ENCODE data around the gene TOX2. TPM values are rescaled to one million over a fixed set of nuclear protein-coding genes. Genes with fewer than 3 reads are reported as not detected.

Gene TOX2
- total and polyA plus RNA-seq, 2 of the 4 experiments (the other 2 are of a cell fraction), result 1.3 to 17.5 TPM

DNA sequence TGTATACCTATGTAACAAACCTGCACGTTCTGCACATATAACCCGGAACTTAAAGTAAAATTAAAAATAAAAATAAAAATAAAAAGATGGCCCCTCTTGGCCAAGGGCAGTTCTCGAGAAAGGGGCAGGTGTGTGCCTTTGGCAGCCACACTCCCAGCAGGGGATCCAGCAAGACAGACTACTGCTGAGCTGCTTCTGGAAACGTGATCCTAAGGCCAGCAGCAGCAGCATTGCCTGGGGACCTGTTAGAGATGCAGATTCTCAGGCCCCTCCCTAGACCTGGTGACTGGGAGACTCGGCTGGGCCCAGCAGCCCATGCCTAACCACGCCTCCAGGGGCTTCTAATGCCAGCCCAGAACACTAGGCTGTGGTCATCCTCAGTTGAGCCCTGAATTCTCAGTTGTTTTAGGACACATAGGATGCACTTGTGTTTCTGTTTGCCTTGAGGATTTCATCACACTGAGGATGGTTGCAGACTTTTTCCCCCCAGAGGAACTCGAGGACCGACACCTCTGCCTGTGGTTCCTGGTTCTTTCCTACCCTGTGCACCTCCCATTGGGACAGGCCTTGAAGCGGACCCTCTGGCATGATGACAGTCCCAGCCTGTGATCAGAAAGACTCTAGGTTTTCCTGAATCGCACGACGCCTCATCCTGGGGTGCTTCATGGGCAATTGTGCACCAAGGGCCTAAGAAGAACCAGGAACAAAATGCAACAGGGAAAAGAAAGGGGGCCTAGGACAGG is 105.9 kb downstream of the TOX2 start:
- Histone ChIP-seq H3K18ac (ENCODE audit: low read depth, low read length) (no peak overlapping the region), H4K5ac (ENCODE audit: low read depth, low read length) (no peak overlapping the region), H2BK20ac (ENCODE audit: low read depth, low read length) (no peak overlapping the region), H3K9me1 (ENCODE audit: insufficient read depth, low read length) (peaks cover 29% of the 10 kb centered on the region), H3K9ac (ENCODE audit: low read depth, low read length) (no peak overlapping the region), H3K9me3 (ENCODE audit: control insufficient read depth, insufficient read depth, low read length) (no peaks in the 10 kb centered on the region), H3K4me1 (ENCODE audit: control insufficient read depth, insufficient read depth, low read length) (peaks cover 13% of the 10 kb centered on the region), H3K14ac (replicated peaks; ENCODE audit: low read depth, low read length) (no peak overlapping the region), H2BK5ac (ENCODE audit: low read depth, low read length, poor library complexity, severe bottlenecking) (no peak overlapping the region), H3K36me3 (ENCODE audit: control insufficient read depth, insufficient read depth, low read length) (no peaks in the 10 kb centered on the region; the same call in 1 of the 2 replicates), H4K20me1 (ENCODE audit: insufficient read depth, low read length) (peaks cover 14% of the 10 kb centered on the region; the same call in 1 of the 2 replicates), H2AK5ac (ENCODE audit: low read depth, low read length) (no peak overlapping the region), H3K27ac (ENCODE audit: insufficient read depth, low read length) (no peak overlapping the region), H3K56ac (ENCODE audit: extremely low read depth, insufficient read depth, low read length) (no peak overlapping the region), H4K91ac (ENCODE audit: insufficient read depth, low read depth, low read length) (no peak overlapping the region), H2AFZ (replicated peaks; ENCODE audit: low read length, poor library complexity) (no peak overlapping the region), H3K27me3 (ENCODE audit: control insufficient read depth, insufficient read depth, low read length) (no peaks in the 10 kb centered on the region), H2BK15ac (ENCODE audit: low read depth, low read length) (no peak overlapping the region), H3K4me3 (ENCODE audit: insufficient read depth, low read depth, low read length) (no peak overlapping the region), H3K4ac (ENCODE audit: low read depth, low read length) (no peak overlapping the region), H2AK9ac (replicated peaks; ENCODE audit: low read depth, low read length, poor library complexity) (no peak overlapping the region), H4K8ac (ENCODE audit: low read depth in 2 of 2, low read length in 2 of 2) (no peak overlapping the region), H3K79me1 (ENCODE audit: low read depth in 1 of 2, low read length in 2 of 2) (peaks cover 17 to 76% of the 10 kb centered on the region in 2 experiments; a peak in 3 of 4 replicates), H2BK120ac (ENCODE audit: low read depth, low read length) (no peak overlapping the region), H3K4me2 (ENCODE audit: low read depth, low read length) (no peak overlapping the region), H3K23ac (ENCODE audit: low read depth, low read length) (no peak overlapping the region)
- ChIA-PET CTCF (no interaction called here), POLR2A (ENCODE audit: unreplicated experiment) (interaction anchor here (0.6 kb wide), 1 partner anchor 233 kb away, joined by 4 read pairs; no protein-coding TSS in a partner anchor)
- no TSS peak for BruUV-seq (replicated peaks)
- ATAC-seq (ENCODE audit: low read depth) (no peak), DNase-seq (no peak)
- 75% methylated on average over 4 of the region's 12 CpGs; no CpG with 5 or more reads in 1 of the 2 experiments for whole genome bisulfite sequencing, 2 experiments (ENCODE audit: extremely low coverage in 2 of 2, insufficient read length in 1 of 2)
- dilution Hi-C loops (cut with HindIII; ENCODE audit: low sequenced_read_pairs, unreplicated experiment) (no loop called here), intact Hi-C loops (cut with micrococcal nuclease) (no loop called here), in situ Hi-C loops (cut with MboI; ENCODE audit: low sequenced_read_pairs) (no loop called here)
- TF ChIP-seq RAD21 (IDR thresholded peaks at IDR 0.05; ENCODE audit: low read length), result no peak
- TF ChIP-seq NFE2L2 (IDR thresholded peaks at IDR 0.05; ENCODE audit: low read depth, low read length), result no peak
- no peak for TF ChIP-seq BHLHE40 (IDR thresholded peaks at IDR 0.05; ENCODE audit: low read depth, low read length)
- TF ChIP-seq RFX5 (IDR thresholded peaks at IDR 0.05; ENCODE audit: low read depth, low read length), result no peak
- no peak for TF ChIP-seq SMC3 (IDR thresholded peaks at IDR 0.05; ENCODE audit: low read depth, low read length)
- TF ChIP-seq FOS (IDR thresholded peaks at IDR 0.05; ENCODE audit: low read depth, low read length), result no peak
- no peak for TF ChIP-seq MXI1 (IDR thresholded peaks at IDR 0.05; ENCODE audit: borderline replicate concordance, low read depth, low read length)
- TF ChIP-seq POLR2A (IDR thresholded peaks at IDR 0.05; ENCODE audit: low read depth, low read length), result no peak
- TF ChIP-seq CTCF (conservative IDR thresholded peaks at IDR 0.05; ENCODE audit: low read depth, low read length), result no peak
- TF ChIP-seq CEBPB (IDR thresholded peaks at IDR 0.05; ENCODE audit: low read depth, low read length), result no peak
- TF ChIP-seq, protein P1, sequence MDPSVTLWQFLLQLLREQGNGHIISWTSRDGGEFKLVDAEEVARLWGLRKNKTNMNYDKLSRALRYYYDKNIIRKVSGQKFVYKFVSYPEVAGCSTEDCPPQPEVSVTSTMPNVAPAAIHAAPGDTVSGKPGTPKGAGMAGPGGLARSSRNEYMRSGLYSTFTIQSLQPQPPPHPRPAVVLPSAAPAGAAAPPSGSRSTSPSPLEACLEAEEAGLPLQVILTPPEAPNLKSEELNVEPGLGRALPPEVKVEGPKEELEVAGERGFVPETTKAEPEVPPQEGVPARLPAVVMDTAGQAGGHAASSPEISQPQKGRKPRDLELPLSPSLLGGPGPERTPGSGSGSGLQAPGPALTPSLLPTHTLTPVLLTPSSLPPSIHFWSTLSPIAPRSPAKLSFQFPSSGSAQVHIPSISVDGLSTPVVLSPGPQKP (IDR thresholded peaks at IDR 0.05; ENCODE audit: borderline replicate concordance, low read depth, low read length), result no peak
- no peak for TF ChIP-seq CHD1 (IDR thresholded peaks at IDR 0.05; ENCODE audit: low read depth, low read length)
- TF ChIP-seq MAZ (IDR thresholded peaks at IDR 0.05; ENCODE audit: borderline replicate concordance, low read depth, low read length), result no peak
- TF ChIP-seq RCOR1 (IDR thresholded peaks at IDR 0.05; ENCODE audit: insufficient replicate concordance, low read length), result no peak
- TF ChIP-seq, protein P2, sequence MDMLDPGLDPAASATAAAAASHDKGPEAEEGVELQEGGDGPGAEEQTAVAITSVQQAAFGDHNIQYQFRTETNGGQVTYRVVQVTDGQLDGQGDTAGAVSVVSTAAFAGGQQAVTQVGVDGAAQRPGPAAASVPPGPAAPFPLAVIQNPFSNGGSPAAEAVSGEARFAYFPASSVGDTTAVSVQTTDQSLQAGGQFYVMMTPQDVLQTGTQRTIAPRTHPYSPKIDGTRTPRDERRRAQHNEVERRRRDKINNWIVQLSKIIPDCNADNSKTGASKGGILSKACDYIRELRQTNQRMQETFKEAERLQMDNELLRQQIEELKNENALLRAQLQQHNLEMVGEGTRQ (IDR thresholded peaks at IDR 0.05; ENCODE audit: low read depth, low read length), result no peak

Measured in IMR-90 (cell line).